GM23338 (cell line): Measurements from ENCODE around the gene ZNF638.

Source experiments
- ETS1 ChIP-seq: IDR thresholded peaks from 2 replicates; pipeline ENCODE4 v1.6.1; 2016; ENCODE audit warnings: antibody characterized with exemption
- EZH2 ChIP-seq: fragments of 200-600 bp; sonication (generic); IDR thresholded peaks from one replicate; pipeline ENCODE4 v1.8.0; 2017; ENCODE audit warnings: antibody characterized with exemption, mild to moderate bottlenecking, low read depth; ENCODE audit not compliant: unreplicated experiment

- no peak for TF ChIP-seq ETS1
- no peak for TF ChIP-seq EZH2
Observed at GRCh38 chr2:71482055-71482454, 150.5 kb downstream of the ZNF638 start.
